NCI-H69 (cell line): ENCODE data around the gene PAFAH1B1.

Experiments used
- DNase-seq: peaks from one replicate; lab custom pipeline; 2025; lab: John Stamatoyannopoulos, UW

PAFAH1B1 gene

DNA sequence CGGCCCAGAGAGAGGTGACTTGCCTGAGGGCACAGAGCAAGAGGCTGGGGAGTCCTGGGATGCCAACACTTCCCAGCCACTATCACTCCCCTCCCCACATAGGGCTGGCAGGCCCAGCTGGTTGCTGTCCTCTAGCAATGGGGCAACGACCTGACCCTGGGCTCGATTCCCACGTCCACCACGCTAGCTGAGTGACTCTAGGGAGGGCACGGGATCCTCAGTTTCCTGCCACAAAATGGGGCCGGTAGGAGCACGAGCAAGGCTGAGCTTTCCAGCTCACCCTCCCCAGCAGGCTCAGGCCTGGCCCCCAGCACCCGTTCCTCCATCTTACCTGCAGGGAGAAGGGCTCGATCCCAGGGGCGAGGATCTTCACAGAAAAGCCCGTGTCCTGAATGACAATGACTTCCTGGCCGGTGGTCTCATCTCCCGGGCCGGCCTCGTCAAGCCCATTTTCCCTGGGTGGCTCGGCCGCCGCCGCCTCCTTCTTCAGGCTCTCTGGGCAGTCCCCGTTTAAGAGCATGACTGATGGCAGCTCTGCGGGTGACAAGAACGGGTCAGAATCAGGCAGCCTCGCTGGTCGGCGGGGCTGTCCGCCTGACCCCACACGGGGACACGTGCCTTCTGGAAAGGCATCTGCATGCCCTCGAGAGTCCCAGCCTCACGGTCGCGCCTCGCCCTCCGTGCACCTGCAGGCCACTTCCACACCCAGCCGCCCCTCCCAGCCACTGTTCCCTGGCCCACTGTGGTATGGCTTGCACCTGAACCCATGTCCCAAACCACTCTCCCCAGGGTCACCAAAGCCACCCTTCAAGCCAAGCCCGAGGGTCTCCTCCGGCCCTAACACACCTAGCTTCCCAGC, 110.8 kb downstream of the PAFAH1B1 start:
- DNase-seq: no peak

- no peak for DNase-seq
Observed at GRCh38 chr17:2704890-2705248, 111.4 kb downstream of the PAFAH1B1 start.

- no peak for DNase-seq
Observed at GRCh38 chr17:2705263-2705662, 111.8 kb downstream of the PAFAH1B1 start.

DNA sequence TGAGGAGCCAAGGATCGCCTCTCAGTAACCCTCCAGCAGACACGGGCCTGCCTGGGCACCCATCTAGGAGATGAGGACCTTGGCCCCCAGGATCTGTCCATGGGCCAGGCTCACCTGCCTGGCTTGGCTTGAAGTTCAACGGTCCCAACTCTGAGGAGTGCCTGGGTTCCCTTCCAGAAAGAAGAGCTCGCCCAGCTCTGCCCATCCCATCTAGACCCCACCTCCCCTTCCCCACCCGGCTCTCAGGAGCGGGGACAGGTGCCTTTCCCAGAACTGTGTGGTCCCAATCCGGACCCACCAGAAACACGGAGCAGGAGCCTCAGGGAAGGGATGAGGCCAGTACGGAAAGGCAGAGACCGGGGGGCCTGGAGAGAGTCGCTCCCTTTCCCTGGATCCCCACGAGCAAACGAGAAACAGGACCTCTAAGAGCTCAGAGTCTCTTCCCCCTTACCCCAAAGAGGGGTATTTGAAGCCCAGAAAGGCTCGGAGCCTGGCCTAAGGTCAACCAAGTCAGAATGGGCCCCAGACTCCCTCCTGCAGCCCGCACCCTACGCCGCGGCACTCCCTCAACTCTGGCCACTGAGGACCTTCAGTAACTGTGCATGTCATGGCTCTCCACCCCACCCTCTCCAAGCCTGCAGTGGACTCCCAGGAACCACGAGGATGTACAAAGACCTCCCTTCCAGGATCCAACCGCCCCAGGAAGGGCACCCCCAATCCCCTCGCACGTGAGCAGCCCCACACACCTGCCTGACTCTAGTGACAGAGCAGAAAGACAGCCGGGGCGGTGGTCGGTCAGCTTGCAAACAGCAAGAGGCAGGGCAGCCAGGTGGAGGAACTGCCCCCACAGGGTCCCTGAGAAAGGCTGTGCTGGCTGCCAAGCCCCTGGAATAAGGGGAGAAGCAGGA, 112.7 kb downstream of the PAFAH1B1 start:
- no peak for DNase-seq

DNA sequence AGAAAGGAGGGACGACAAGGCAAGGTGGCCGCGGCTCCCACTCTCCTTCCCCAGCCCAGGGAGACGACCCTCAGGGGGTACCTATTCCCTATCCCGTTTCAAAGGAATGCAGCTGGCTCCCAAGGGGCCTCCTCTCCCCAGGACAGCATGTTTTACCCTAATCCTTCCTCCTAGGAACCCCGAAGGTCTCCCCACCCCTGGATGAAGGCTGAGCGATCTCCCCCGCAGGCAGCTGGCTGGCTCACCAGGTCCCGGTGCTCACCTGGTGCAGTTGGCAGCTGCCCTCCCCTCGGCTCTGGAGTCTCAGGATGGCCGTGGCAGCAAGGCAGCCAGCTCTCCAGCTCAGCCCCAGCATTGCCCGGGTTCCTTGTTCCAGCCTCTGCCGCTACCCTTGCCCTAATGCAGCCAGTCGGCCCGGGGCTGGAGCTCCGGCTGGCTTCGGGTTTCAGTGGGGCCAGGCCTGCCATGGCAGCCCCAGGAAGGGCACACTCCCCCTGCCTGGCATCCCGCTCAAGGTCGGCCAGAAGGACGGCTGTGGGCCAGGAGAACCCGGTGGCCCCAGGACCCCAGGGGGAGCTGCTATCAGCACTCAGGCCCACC, 113.6 kb downstream of the PAFAH1B1 start:
- no peak for DNase-seq

- no peak for DNase-seq
Observed at GRCh38 chr17:2707721-2708584, 114.5 kb downstream of the PAFAH1B1 start.

GRCh38 chr17:2708585-2709182, 115.2 kb downstream of the PAFAH1B1 start:
- DNase-seq: no peak

DNA sequence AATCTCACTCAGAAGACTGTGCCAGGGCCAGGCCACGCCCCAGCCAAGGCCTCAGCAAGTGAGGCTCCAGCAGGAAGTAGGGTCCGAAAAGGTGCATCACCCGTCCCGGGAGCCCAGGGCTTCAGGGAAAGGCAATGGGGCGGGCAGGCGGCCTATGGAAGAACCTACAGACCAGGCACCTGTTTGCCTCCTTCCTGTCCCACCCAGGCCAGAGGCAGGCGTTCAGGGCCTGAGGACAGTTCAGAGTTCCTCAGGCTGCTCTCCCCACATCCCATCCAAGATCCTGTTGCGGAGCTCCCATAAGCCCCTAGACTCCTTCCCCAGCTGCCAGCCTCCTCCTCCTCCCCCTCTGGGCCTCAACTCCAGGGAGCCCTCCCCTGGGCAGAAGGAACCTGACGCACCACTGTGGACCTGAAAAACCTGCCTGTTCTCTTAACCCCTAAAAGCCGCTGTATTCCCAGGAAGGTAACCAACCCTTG, 115.8 kb downstream of the PAFAH1B1 start:
- no peak for DNase-seq

GRCh38 chr17:2710071-2710802, 116.8 kb downstream of the PAFAH1B1 start:
- DNase-seq: peak; percentile 5

DNA sequence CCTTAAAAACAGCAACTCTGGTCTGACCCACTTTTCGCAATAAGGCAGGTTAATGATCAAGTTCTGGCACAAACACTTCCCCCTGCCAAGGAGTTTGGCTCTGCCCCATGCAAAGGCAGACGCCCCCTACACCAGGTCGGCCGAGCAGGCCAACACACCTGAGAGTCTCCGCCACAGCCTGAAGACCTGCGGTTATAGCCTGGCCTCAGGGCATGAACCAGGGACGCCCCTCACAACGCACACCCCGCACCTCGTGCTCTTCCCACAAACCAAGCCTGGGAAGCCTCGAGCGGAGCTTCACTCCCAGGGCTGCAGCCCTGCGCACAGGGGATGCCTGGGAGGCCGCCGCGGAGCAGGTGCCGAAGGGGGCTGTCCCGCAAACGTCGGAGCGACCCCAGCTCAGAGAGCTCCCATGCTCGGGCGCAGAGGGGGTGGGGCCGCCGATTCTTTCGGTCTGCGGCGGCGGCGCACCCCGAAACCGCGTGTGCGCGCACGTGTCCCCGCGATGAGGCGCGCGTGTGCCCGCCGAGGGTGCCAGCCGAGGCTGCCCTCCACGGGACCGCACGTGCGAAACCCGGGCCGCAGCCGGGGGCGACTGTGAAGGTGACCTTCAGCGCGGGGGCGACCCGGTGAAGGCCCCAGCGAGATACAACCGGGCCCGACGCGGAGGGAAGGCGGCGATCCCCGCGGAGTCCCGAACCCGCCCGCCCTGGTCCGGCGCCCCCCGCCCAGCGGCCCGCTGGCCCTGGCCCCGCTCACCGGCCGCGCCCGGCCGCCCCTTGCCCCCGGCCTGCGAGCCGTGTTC, 117.6 kb downstream of the PAFAH1B1 start:
- peak; percentile 37 for DNase-seq

- peak; percentile 90 for DNase-seq
Observed at GRCh38 chr17:2711608-2712299, 118.3 kb downstream of the PAFAH1B1 start, which contains the start of gene CLUH. Gene CLUH, minus strand, starts transcription at chr17:2711764. Its CDS starts 103 bp downstream, at chr17:2711661.

DNA sequence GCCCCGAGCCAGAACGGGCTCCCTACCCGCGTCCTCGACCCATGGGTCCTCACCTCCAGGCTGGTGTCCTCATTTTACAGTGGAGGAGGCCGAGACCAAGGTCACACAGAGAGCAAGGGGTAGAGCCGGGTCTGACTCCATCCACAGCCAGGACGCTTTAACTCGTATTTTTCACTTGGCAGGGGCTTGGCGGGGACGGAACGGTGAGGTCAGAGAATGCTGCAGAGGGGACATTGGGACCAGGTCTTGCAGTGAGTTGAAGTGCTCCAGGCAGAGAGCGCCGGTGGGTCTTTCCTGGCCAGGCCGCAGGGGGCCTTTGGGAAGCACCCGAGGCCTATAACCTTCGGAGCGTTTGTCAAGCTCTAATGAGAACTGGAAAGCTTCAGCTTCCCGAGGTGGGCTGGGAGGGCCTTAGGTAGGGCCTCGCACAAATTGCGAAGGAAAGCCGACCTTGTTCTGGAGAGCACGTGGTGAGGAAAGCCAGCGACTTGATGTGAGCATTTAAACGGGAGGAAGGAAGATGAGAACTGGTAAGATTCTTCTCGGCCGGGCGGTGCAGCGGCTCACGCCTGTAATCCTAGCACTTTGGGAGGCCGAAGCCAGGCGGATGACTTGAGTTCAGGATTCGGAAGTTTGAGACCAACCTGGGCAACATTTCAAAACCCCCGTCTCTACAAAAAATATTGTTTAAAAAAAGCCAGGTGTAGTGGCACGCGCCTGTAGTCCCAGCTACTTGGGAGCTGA, 119.0 kb downstream of the PAFAH1B1 start:
- DNase-seq: no peak

DNA sequence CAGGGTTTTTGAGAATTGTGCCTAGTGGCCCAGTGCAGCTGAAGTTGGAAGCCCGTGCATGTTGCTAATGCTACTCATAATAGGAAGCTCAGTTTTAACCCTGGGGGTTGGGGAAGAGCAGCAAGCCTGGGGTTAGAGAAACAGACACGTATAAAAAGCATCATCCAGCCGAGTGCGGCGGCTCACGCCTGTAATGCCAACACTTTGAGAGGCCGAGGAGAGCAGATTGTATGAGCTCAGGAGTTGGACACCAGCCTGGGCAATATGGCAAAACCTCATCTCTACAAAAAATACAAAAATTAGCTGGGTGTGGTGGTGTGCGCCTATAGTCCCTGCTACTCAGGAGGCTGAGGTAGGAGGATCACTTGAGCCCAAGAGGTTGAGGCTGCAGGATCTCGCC, 120.4 kb downstream of the PAFAH1B1 start:
- no peak for DNase-seq

- no peak for DNase-seq
Observed at GRCh38 chr17:2716649-2717048, 123.2 kb downstream of the PAFAH1B1 start.

DNA sequence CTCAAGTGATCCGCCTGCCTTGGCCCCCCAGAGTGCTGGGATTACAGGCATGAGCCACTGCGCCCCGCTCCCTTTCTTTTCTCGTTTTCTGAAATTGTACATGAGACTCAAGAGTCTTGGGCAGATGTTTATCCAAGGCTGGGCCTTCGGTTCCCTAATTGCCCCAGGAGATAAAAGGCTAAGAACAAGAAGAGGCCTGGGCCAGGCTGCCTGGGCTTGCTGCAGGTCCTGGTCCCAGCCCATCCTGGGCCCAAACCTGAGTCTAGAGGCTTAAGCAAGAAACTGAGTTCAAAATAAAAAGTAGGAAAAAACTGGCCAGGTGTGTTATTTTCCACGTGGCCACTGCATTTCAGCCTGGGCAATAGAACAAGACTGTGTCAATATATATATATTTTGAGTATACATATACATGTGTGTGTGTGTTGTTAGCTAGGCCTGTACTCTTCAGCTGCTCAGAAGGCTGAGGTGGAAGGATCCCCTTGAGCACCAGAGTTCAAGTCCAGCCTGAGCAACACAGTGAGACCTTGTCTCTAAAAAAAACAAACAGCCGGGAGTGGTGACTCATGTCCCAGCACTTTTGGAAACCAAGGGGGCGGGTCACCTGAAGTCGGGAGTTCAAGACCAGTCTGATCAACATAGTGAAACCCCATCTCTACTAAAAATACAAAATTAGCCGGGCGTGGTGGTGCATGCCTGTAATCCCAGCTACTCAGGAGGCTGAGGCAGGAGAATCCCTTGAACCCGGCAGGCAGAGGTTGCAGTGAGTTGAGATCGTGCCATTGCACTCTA, 124.9 kb downstream of the PAFAH1B1 start:
- no peak for DNase-seq

DNA sequence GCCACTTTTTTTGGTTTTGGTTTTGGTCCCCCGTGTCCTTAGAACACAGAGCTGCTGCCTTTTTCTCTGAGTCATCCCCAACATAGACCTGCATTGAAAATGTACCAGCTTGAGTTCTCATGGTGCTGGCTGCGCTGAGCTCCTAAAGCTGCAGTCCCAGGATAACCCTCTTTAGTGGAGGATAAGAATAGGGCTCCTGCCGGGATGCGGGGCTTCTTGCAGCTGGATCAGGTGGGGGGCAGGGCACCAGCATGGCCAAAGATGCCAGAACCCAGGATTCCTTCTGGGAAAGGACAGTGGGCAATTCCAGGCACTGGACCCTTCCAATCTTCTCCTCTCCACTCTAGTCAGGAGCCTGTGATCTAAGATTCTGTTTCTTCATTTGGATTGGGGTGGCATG, 126.4 kb downstream of the PAFAH1B1 start:
- no peak for DNase-seq

GRCh38 chr17:2721603-2722002, 128.1 kb downstream of the PAFAH1B1 start:
- DNase-seq: no peak
